H9 (cell line): ENCODE measurements around the gene SGIP1. TPM values are rescaled to one million over a fixed set of nuclear protein-coding genes. Genes with fewer than 3 reads are reported as not detected.

ENCODE experiments used
- DNase-seq: peaks from one replicate; pipeline ENCODE4 v3.0.0-alpha.2; 2017
- H2AFZ ChIP-seq: one replicate; pipeline ENCODE4 v1.6.1; 2013; ENCODE audit warnings: mild to moderate bottlenecking, low read length, control low read depth, moderate library complexity
- H2AK5ac ChIP-seq: 2 replicates; pipeline ENCODE4 v1.6.1; 2013; ENCODE audit warnings: low read length, control low read depth, mixed read lengths; ENCODE audit not compliant: insufficient read length
- H2BK120ac ChIP-seq: one replicate; pipeline ENCODE4 v1.6.1; 2013; ENCODE audit warnings: low read depth, mild to moderate bottlenecking, low read length, control low read depth, inconsistent platforms; ENCODE audit not compliant: poor library complexity, severe bottlenecking
- H2BK12ac ChIP-seq: 2 replicates; pipeline ENCODE4 v1.6.1; 2013; ENCODE audit warnings: low read length, control low read depth, mixed read lengths, low read depth; ENCODE audit not compliant: insufficient read length
- H2BK15ac ChIP-seq: 2 replicates; pipeline ENCODE4 v1.6.1; 2013; ENCODE audit warnings: low read depth, low read length, control low read depth
- H2BK20ac ChIP-seq: one replicate; pipeline ENCODE4 v1.6.1; 2013; ENCODE audit warnings: low read depth, mild to moderate bottlenecking, low read length, control low read depth, inconsistent platforms; ENCODE audit not compliant: poor library complexity, severe bottlenecking
- H2BK5ac ChIP-seq: 2 replicates; pipeline ENCODE4 v1.6.1; 2013; ENCODE audit warnings: low read length, control low read depth, mixed read lengths; ENCODE audit not compliant: insufficient read length
- H3K14ac ChIP-seq: 2 replicates; pipeline ENCODE4 v1.6.1; 2013; ENCODE audit warnings: low read length, control low read depth; ENCODE audit not compliant: insufficient read depth
- H3K18ac ChIP-seq: 2 replicates; pipeline ENCODE4 v1.6.1; 2013; ENCODE audit warnings: low read depth, mild to moderate bottlenecking, mixed read lengths, low read length, control low read depth; ENCODE audit not compliant: insufficient read length
- H3K23ac ChIP-seq: 2 replicates; pipeline ENCODE4 v1.6.1; 2013; ENCODE audit warnings: low read length, control low read depth, mixed read lengths, low read depth; ENCODE audit not compliant: insufficient read length
- H3K23me2 ChIP-seq: 2 replicates; pipeline ENCODE4 v1.6.1; 2013; ENCODE audit warnings: low read depth, mild to moderate bottlenecking, mixed read lengths, low read length, control low read depth; ENCODE audit not compliant: insufficient read length, poor library complexity, severe bottlenecking
- H3K27ac ChIP-seq: 2 replicates; pipeline ENCODE4 v1.5.1; 2013; ENCODE audit warnings: low read length, control low read depth, mixed read lengths, low read depth; ENCODE audit not compliant: insufficient read length
- H3K27me3 ChIP-seq: 2 replicates; pipeline ENCODE4 v1.6.1; 2013; ENCODE audit warnings: low read length, control low read depth, inconsistent platforms; ENCODE audit not compliant: insufficient read depth
- H3K4ac ChIP-seq: 2 replicates; pipeline ENCODE4 v1.6.1; 2013; ENCODE audit warnings: low read depth, mild to moderate bottlenecking, control low read depth, inconsistent platforms, low read length, moderate library complexity
- H3K4me1 ChIP-seq: 2 replicates; pipeline ENCODE4 v1.6.1; 2013; ENCODE audit warnings: low read length, control low read depth, inconsistent platforms; ENCODE audit not compliant: insufficient read depth
- H3K4me2 ChIP-seq: 2 replicates; pipeline ENCODE4 v1.6.1; 2013; ENCODE audit warnings: low read length, control low read depth, mixed read lengths; ENCODE audit not compliant: insufficient read length, insufficient read depth
- H3K56ac ChIP-seq: 2 replicates; pipeline ENCODE4 v1.6.1; 2013; ENCODE audit warnings: low read depth, mild to moderate bottlenecking, mixed read lengths, low read length, control low read depth; ENCODE audit not compliant: insufficient read length
- H3K79me1 ChIP-seq: 2 replicates; pipeline ENCODE4 v1.6.1; 2013; ENCODE audit warnings: low read depth, mild to moderate bottlenecking, moderate library complexity, low read length, control low read depth, inconsistent platforms; ENCODE audit not compliant: insufficient read depth, poor library complexity, severe bottlenecking
- H3K79me2 ChIP-seq: 2 replicates; pipeline ENCODE4 v1.6.1; 2013; ENCODE audit warnings: low read length, control low read depth, inconsistent platforms; ENCODE audit not compliant: insufficient read depth
- H3K9ac ChIP-seq: 2 replicates; pipeline ENCODE4 v1.6.1; 2013; ENCODE audit warnings: low read length, control low read depth, mixed read lengths; ENCODE audit not compliant: insufficient read length; ENCODE audit errors: extremely low read depth
- H3K9me3 ChIP-seq: one replicate; pipeline ENCODE4 v1.6.1; 2013; ENCODE audit warnings: low read depth, low read length, inconsistent platforms; ENCODE audit not compliant: control insufficient read depth
- H3T11ph ChIP-seq: one replicate; pipeline ENCODE4 v1.6.1; 2013; ENCODE audit warnings: mild to moderate bottlenecking, low read length, control low read depth, inconsistent platforms
- H4K20me1 ChIP-seq: one replicate; pipeline ENCODE4 v1.6.1; 2013; ENCODE audit not compliant: control insufficient read depth, insufficient read length, insufficient read depth
- H4K5ac ChIP-seq: 2 replicates; pipeline ENCODE4 v1.6.1; 2013; ENCODE audit warnings: low read depth, mild to moderate bottlenecking, mixed read lengths, low read length, control low read depth; ENCODE audit not compliant: insufficient read length
- H4K8ac ChIP-seq: replicated peaks from 2 replicates; pipeline ENCODE4 v1.6.1; 2013; ENCODE audit warnings: low read length, control low read depth, mixed read lengths, low read depth; ENCODE audit not compliant: insufficient read length
- H4K91ac ChIP-seq: 2 replicates; pipeline ENCODE4 v1.6.1; 2013; ENCODE audit warnings: low read depth, mild to moderate bottlenecking, moderate library complexity, mixed read lengths, low read length, control low read depth; ENCODE audit not compliant: insufficient read length
- H3K27ac Mint-ChIP-seq, 3 experiments: 2 replicates in 2 of 3; 3 replicates in 1 of 3; pipeline ENCODE4 v1.8.0; 2020 to 2021; ENCODE audit warnings: mixed read lengths in 3 of 3, mild to moderate bottlenecking in 1 of 3, moderate library complexity in 1 of 3
- H3K27me3 Mint-ChIP-seq: 2 replicates; pipeline ENCODE4 v1.8.0; 2021; ENCODE audit warnings: low read depth, mild to moderate bottlenecking, moderate library complexity, mixed read lengths
- H3K36me3 Mint-ChIP-seq, 3 experiments: 2 replicates in 2 of 3; 3 replicates in 1 of 3; pipeline ENCODE4 v1.8.0; 2020 to 2021; ENCODE audit warnings: low read depth in 3 of 3, mixed read lengths in 3 of 3; ENCODE audit not compliant: insufficient read depth in 1 of 3
- H3K4me1 Mint-ChIP-seq, 2 experiments: 2 replicates each; pipeline ENCODE4 v1.8.0; 2020; ENCODE audit warnings: mixed read lengths in 2 of 2
- H3K4me3 Mint-ChIP-seq, 2 experiments: 2 replicates in 1 of 2; 3 replicates in 1 of 2; pipeline ENCODE4 v1.8.0; 2020 to 2021; ENCODE audit warnings: mild to moderate bottlenecking in 2 of 2, mixed read lengths in 2 of 2, moderate library complexity in 1 of 2
- H3K9me3 Mint-ChIP-seq, 2 experiments: 2 replicates in 1 of 2; 3 replicates in 1 of 2; pipeline ENCODE4 v1.8.0; 2020; ENCODE audit warnings: mild to moderate bottlenecking in 2 of 2, mixed read lengths in 2 of 2, moderate library complexity in 1 of 2
- CTCF ChIP-seq: fragments of 200-600 bp; sonication (generic); conservative IDR thresholded peaks from 3 replicates; pipeline ENCODE4 v1.8.0; 2021; ENCODE audit warnings: antibody characterized with exemption, mild to moderate bottlenecking
- WGBS: extraction: QIAGEN DNeasy Blood & Tissue Kit; methylation state at CpG from one replicate; pipeline ENCODE4 v1.1.7; 2013; ENCODE audit warnings: missing lambda C conversion rate, low lambda C conversion rate, mixed read lengths; ENCODE audit not compliant: insufficient read length; ENCODE audit errors: extremely low coverage; 5-methylcytosine and 5-hydroxymethylcytosine counted together
- long read RNA-seq: library from polyadenylated mRNA; unstranded; transcript quantifications from one replicate; pipeline ENCODE4 v2.0.0, GENCODE V29; 2020
- total RNA-seq: library from RNA; stranded (reverse); gene quantifications from 2 replicates; pipeline ENCODE4 v1.2.1, GENCODE V29; 2021

The SGIP1 gene
- total RNA-seq: 1.5 and 1.6 TPM in 2 replicates
- long read RNA-seq, partial matches to known transcripts: 1 of 2 reads
- long read RNA-seq, other reads (novel, unspliced or antisense): 1 of 2 reads

GRCh38 chr1:66533804-66534740 lies at the start of gene SGIP1:
TSS of gene SGIP1 (plus strand) at chr1:66534153. CDS start at chr1:66534359, 206 bp downstream.
- Mint-ChIP-seq H3K27me3 (peaks cover 41% of the 10 kb centered on the region), H3K9me3 (no peaks in the 10 kb centered on the region)
- H3K9ac ChIP-seq: peak within 1 kb of the TSS; percentile 36

More at GRCh38 chr1:66533804-66534740, at the start of gene SGIP1:
- Histone ChIP-seq H3K4ac (no peak within 1 kb of the TSS), H3K56ac (no peak within 1 kb of the TSS), H2BK15ac (no peak within 1 kb of the TSS), H2BK5ac (no peak within 1 kb of the TSS), H4K8ac (no peak within 1 kb of the TSS), H3K79me1 (no peaks in the 10 kb centered on the region), H3K4me1 (peaks cover 3% of the 10 kb centered on the region; the same call in 1 of the 2 replicates), H3K23me2 (peaks cover 13% of the 10 kb centered on the region), H3K18ac (peak within 1 kb of the TSS; percentile 15), H2BK12ac (no peak within 1 kb of the TSS), H2AFZ (peak within 1 kb of the TSS; percentile 89), H3K27ac (no peak within 1 kb of the TSS), H3K27me3 (peaks cover 4% of the 10 kb centered on the region; the same call in 1 of the 2 replicates), H3K4me2 (peak within 1 kb of the TSS; percentile 95), H2BK120ac (no peak within 1 kb of the TSS), H3K9me3 (no peaks in the 10 kb centered on the region), H3T11ph (no peak within 1 kb of the TSS), H4K91ac (no peak within 1 kb of the TSS), H2BK20ac (no peak within 1 kb of the TSS), H4K20me1 (no peaks in the 10 kb centered on the region), H4K5ac (no peak within 1 kb of the TSS), H3K14ac (peak within 1 kb of the TSS; percentile 58), H2AK5ac (no peak within 1 kb of the TSS), H3K79me2 (no peaks in the 10 kb centered on the region), H3K23ac (no peak within 1 kb of the TSS)
- H3K4me1 Mint-ChIP-seq: peaks cover 30% of the 10 kb centered on the region in 2 experiments
- peak within 1 kb of the TSS; percentile 78 to 90 for H3K4me3 Mint-ChIP-seq
- no peak for TF ChIP-seq CTCF
- peak; percentile 90 for DNase-seq
- H3K36me3 Mint-ChIP-seq: no peaks in the 10 kb centered on the region
- no peak within 1 kb of the TSS; a peak in 2 of 7 replicates for H3K27ac Mint-ChIP-seq
- no CpG with 5 or more reads among the region's 25 CpGs for WGBS
